GM12801 (cell line): Measurements from ENCODE around the gene MARCHF3.

Experiments
- TF ChIP-seq, protein P1 (sequence below): IDR thresholded peaks from one replicate; pipeline ENCODE4 v1.5.1; 2011; ENCODE audit warnings: control low read depth; ENCODE audit not compliant: insufficient read length; ENCODE audit errors: extremely low read depth

Gene MARCHF3

GRCh38 chr5:126983874-126984266, 46.5 kb downstream of the MARCHF3 start:
- TF ChIP-seq, protein P1, sequence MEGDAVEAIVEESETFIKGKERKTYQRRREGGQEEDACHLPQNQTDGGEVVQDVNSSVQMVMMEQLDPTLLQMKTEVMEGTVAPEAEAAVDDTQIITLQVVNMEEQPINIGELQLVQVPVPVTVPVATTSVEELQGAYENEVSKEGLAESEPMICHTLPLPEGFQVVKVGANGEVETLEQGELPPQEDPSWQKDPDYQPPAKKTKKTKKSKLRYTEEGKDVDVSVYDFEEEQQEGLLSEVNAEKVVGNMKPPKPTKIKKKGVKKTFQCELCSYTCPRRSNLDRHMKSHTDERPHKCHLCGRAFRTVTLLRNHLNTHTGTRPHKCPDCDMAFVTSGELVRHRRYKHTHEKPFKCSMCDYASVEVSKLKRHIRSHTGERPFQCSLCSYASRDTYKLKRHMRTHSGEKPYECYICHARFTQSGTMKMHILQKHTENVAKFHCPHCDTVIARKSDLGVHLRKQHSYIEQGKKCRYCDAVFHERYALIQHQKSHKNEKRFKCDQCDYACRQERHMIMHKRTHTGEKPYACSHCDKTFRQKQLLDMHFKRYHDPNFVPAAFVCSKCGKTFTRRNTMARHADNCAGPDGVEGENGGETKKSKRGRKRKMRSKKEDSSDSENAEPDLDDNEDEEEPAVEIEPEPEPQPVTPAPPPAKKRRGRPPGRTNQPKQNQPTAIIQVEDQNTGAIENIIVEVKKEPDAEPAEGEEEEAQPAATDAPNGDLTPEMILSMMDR = no peak

GRCh38 chr5:126982926-126983873, 47.2 kb downstream of the MARCHF3 start:
- TF ChIP-seq, protein P1 = no peak

DNA sequence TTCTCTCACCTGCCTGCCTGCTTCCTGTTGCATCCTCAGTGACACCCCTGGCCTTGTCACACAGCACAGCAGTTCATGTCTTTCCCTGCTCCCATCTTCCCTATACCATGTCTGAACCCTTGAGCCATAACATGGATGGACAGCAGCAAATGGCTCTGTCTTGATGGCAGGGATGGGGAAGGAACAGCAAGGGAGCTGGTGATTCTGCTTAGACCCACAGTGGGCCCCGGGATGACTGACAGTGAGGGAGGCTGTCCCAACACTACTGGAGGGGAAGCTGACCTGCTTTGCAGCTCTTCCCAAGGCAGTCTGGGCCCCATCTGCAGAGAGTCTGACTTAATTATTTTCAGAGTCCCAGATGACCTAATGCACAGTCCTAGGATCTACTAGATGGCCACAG, 48.2 kb downstream of the MARCHF3 start:
- TF ChIP-seq, protein P1 = no peak

GRCh38 chr5:126981701-126982100, 48.7 kb downstream of the MARCHF3 start:
- TF ChIP-seq, protein P1 = no peak

GRCh38 chr5:126981222-126981621, 49.1 kb downstream of the MARCHF3 start:
- TF ChIP-seq, protein P1 = no peak

- TF ChIP-seq, protein P1 = no peak
Observed at GRCh38 chr5:126978258-126978657, 52.1 kb downstream of the MARCHF3 start.

GRCh38 chr5:126976520-126977172, 53.7 kb downstream of the MARCHF3 start:
- TF ChIP-seq, protein P1 = no peak
